NOMO-1 treated with dmso at 0.1 percent for 144 hours (cell line): ENCODE data around the gene RNF181.
A peak's percentile ranks its signal among the peaks of the same experiment; 100 is the strongest.
"Not testable (repeated sequence)": the region's sequence is repeated elsewhere in the genome, so short reads cannot be mapped to it uniquely, and the experiment has no call there.

Experiments
- DNase-seq: peaks from one replicate; lab custom pipeline; 2025; ENCODE audit not compliant: unreplicated experiment; lab: John Stamatoyannopoulos, UW

Gene RNF181

GRCh38 chr2:85594715-85595300 lies 737 bp upstream of the RNF181 start:
- no peak for DNase-seq

GRCh38 chr2:85596026-85596333 lies 435 bp downstream of the RNF181 start:
- no peak for DNase-seq

DNA sequence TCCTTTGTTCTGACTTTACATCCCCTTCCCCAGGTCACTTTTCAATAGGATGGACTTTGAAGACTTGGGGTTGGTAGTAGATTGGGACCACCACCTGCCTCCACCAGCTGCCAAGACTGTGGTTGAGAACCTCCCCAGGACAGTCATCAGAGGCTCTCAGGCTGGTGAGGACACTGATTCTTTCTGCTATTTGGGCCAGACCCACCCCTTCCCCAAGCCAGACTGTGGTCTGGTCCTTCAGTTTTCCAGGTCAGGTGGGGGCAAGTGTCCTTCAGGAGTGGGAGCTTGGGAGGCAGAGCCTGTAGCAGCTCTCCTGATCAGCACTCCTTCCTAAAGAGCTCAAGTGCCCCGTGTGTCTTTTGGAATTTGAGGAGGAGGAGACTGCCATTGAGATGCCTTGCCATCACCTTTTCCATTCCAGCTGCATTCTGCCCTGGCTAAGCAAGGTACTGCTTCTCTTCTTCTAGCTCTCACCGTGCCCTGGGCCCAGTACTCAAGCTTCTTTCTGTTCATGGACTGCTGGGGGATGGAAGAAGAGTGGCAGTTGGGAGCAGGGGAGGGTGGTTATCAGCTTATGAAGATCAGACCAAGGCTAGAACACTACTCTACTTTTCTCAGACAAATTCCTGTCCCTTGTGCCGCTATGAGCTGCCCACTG lies 1.1 kb downstream of the RNF181 start:
- DNase-seq = no peak

- DNase-seq = no peak
Measured at GRCh38 chr2:85597241-85597640, 1.7 kb downstream of the RNF181 start.

GRCh38 chr2:85598594-85599340 lies 3.2 kb downstream of the RNF181 start:
- no peak for DNase-seq

- no peak for DNase-seq
Measured at GRCh38 chr2:85599468-85600234, 4.1 kb downstream of the RNF181 start.

GRCh38 chr2:85600235-85600575 lies 4.7 kb downstream of the RNF181 start:
- no peak for DNase-seq

DNA sequence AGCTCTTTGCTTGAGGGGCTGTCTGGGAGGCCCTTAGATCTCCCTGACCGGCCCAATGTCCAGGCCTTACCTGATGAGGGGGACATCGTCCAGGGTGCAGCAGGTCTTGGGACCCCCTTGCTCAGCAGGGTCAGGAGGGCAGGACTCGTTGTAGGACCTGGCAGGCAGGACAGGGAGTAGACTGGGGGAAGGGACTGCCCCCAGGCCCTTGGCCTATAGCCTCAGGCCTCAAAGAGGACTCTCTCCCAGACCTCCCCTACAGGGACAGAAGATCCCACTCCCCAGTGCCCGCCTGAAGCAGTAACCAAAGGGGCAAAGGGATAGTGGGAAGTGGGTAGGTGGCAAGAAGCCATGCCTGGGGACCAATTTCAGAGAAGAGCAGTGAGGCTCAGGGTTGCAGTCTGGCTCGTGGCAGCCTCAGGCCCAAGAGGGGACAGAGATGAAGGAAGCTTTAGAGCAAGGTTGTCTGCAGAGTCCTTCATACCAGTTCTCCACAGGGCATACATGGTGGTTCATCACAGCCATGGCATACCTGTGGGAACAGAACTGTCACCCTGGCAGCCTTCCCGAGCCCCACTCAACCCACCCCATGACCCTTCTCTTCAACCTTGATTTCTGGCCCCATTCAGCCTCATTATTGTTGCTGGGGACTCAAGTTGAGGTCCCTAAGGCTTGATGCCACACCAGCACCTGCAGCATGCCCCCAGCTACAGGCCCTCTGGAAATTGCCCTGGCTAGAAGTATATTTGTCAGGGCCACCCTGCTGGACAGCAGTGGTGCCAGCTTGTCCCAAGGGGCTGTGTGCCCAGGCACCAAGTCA lies 5.6 kb downstream of the RNF181 start:
- no peak for DNase-seq

GRCh38 chr2:85601771-85602475 lies 6.4 kb downstream of the RNF181 start:
- DNase-seq = no peak

GRCh38 chr2:85602476-85603234 lies 7.1 kb downstream of the RNF181 start, which contains the start of gene TMEM150A:
Gene TMEM150A (minus strand): TSS chr2:85602698. CDS start chr2:85601948, 750 bp downstream.
- peak; percentile 85 for DNase-seq

- not testable (repeated sequence) for DNase-seq
Measured at GRCh38 chr2:85604133-85604444, 8.5 kb downstream of the RNF181 start.

- DNase-seq = no peak
Measured at GRCh38 chr2:85604568-85605339, 9.2 kb downstream of the RNF181 start.

DNA sequence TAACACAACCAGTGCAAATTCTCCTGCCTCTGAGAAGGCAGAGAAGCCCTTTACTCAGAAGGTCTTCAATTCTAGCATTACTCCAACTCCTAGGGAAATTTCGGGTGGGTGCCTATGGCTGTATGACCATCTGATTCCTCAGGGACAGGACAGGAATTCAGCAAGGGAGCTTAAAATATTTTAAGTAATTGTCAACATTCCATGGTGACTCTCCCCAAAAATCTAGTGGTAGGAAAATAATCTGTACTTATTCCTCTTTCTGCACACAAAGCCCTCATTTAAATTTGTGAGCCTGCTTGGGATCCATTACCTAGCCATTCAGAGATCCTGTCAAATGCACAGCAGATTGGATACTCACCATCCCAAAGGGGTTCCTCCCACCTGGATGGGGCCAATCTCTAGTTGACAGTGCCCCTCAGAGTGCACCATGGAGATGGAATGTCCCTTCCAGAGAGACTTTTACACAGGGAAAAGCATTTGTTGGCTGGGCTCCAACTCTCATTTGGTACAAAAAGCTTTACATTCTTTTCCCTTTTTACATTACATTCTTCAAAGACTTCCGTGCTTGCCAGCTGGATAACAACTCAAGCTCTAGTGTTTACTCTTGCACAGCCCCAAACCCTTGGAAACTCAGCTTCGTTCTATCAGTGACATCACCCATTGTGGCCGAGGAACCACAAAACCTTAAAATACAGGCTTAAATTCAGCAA lies 10.0 kb downstream of the RNF181 start:
- no peak for DNase-seq

- no peak for DNase-seq
Measured at GRCh38 chr2:85606116-85606455, 10.5 kb downstream of the RNF181 start.

GRCh38 chr2:85607268-85608215 lies 12.0 kb downstream of the RNF181 start:
- DNase-seq = no peak

GRCh38 chr2:85611217-85611704 lies 15.7 kb downstream of the RNF181 start:
- no peak for DNase-seq
